NCI-H1436 (cell line): ENCODE data around the gene EDARADD.

Source experiments
- DNase-seq: peaks from one replicate; lab custom pipeline; 2025; lab: John Stamatoyannopoulos, UW

Gene EDARADD

GRCh38 chr1:236516929-236517704 lies 123.0 kb downstream of the EDARADD start:
- no peak for DNase-seq

- no peak for DNase-seq
Observed at GRCh38 chr1:236518322-236518721, 124.2 kb downstream of the EDARADD start.

- DNase-seq: no peak
Observed at GRCh38 chr1:236520445-236521005, 126.4 kb downstream of the EDARADD start.

GRCh38 chr1:236522937-236523703 lies 129.0 kb downstream of the EDARADD start:
- DNase-seq: no peak

- DNase-seq: peak; percentile 70
Observed at GRCh38 chr1:236523704-236524141, 129.6 kb downstream of the EDARADD start, which contains the start of gene LGALS8. LGALS8 (plus strand) TSS chr1:236523982; CDS start chr1:236526071, 2,089 bp downstream.

- DNase-seq: peak; percentile 94
Observed at GRCh38 chr1:236524142-236524894, 130.2 kb downstream of the EDARADD start.

GRCh38 chr1:236524895-236525184 lies 130.8 kb downstream of the EDARADD start:
- DNase-seq: no peak

- DNase-seq: no peak
Observed at GRCh38 chr1:236526079-236526478, 132.0 kb downstream of the EDARADD start.

- DNase-seq: no peak
Observed at GRCh38 chr1:236530286-236530685, 136.2 kb downstream of the EDARADD start.

GRCh38 chr1:236530959-236531358 lies 136.9 kb downstream of the EDARADD start:
- no peak for DNase-seq

- no peak for DNase-seq
Observed at GRCh38 chr1:236532850-236533249, 138.8 kb downstream of the EDARADD start.

- no peak for DNase-seq
Observed at GRCh38 chr1:236534151-236534651, 140.1 kb downstream of the EDARADD start.
